MCF 10A (cell line): Measurements from ENCODE around the gene CHRNA10. TPM values are rescaled to one million over a fixed set of nuclear protein-coding genes. Genes with fewer than 3 reads are reported as not detected.
A peak's percentile ranks its signal among the peaks of the same experiment; 100 is the strongest.

Experiments used
- BruUV-seq: library from RNA; stranded (reverse); fragments of 400-500 nt; replicated peaks from 2 replicates; lab custom pipeline; 2021; lab: Mats Ljungman, UMichigan
- CTCF ChIA-PET: fragments of 300-600 bp; sonication (Branson Sonifier 250); formaldehyde crosslinking; extraction: SDS; loops from one replicate; lab custom pipeline; 2021; ENCODE audit warnings: antibody characterized with exemption, inconsistent platforms; lab: Yijun Ruan, JAX
- POLR2A ChIA-PET: fragments of 300-600, 350-650 bp; sonication (Branson Sonifier 250); formaldehyde crosslinking; extraction: SDS; loops from one replicate; lab custom pipeline; 2020; ENCODE audit warnings: antibody characterized with exemption, inconsistent platforms; lab: Yijun Ruan, JAX
- DNase-seq: peaks from one replicate; pipeline ENCODE4 v3.0.0-alpha.2; 2018; ENCODE audit not compliant: unreplicated experiment
- H3K27ac Mint-ChIP-seq: one replicate; pipeline ENCODE4 v1.8.0; 2022; ENCODE audit warnings: mild to moderate bottlenecking, low read depth, mixed read lengths; ENCODE audit not compliant: unreplicated experiment
- H3K27me3 Mint-ChIP-seq: one replicate; pipeline ENCODE4 v1.8.0; 2022; ENCODE audit warnings: mixed read lengths; ENCODE audit not compliant: insufficient read depth, unreplicated experiment
- H3K36me3 Mint-ChIP-seq: one replicate; pipeline ENCODE4 v1.8.0; 2022; ENCODE audit warnings: mild to moderate bottlenecking, moderate library complexity, mixed read lengths; ENCODE audit not compliant: insufficient read depth, unreplicated experiment
- H3K4me1 Mint-ChIP-seq: one replicate; pipeline ENCODE4 v1.8.0; 2022; ENCODE audit warnings: mixed read lengths; ENCODE audit not compliant: insufficient read depth, unreplicated experiment
- H3K4me3 Mint-ChIP-seq: one replicate; pipeline ENCODE4 v1.8.0; 2022; ENCODE audit warnings: mild to moderate bottlenecking, moderate library complexity, mixed read lengths; ENCODE audit not compliant: unreplicated experiment
- H3K9me3 Mint-ChIP-seq: one replicate; pipeline ENCODE4 v1.8.0; 2022; ENCODE audit warnings: mixed read lengths; ENCODE audit not compliant: unreplicated experiment
- intact Hi-C: fragments of 100-400 bp; cut with micrococcal nuclease; formaldehyde crosslinking; loops from 2 replicates; pipeline ENCODE4 v1.14.1; 2022
- total RNA-seq: library from RNA; stranded (reverse); gene quantifications from 2 replicates; pipeline ENCODE4 v1.2.3, GENCODE V29; 2022
- TF ChIP-seq, protein P1 (sequence below): fragments of 200-600 bp; IDR thresholded peaks from one replicate; pipeline ENCODE4 v1.8.0; 2022; ENCODE audit warnings: antibody characterized with exemption, mild to moderate bottlenecking; ENCODE audit not compliant: unreplicated experiment

Gene CHRNA10
- total RNA-seq, 1 experiment from 2014 or later, result 2.5 TPM

DNA sequence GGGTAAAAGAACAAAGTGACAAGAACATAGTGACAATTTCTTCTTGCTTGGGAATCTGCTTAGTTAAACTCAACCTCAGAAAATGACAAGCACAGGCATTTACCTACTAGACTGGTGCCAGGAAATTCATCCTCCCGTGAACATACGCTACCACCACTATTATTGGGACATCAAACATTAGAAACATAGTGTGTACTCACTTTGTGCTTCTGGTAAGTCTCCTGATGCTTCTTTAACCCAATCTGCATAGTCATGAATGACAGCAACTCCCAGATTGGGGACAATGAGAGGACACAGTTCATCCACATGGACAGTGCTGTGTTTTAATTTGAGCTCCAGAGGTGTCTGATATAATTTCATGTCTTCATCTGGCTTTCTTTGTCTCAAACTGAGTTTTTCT, 29.2 kb upstream of the CHRNA10 start:
- TF ChIP-seq, protein P1, sequence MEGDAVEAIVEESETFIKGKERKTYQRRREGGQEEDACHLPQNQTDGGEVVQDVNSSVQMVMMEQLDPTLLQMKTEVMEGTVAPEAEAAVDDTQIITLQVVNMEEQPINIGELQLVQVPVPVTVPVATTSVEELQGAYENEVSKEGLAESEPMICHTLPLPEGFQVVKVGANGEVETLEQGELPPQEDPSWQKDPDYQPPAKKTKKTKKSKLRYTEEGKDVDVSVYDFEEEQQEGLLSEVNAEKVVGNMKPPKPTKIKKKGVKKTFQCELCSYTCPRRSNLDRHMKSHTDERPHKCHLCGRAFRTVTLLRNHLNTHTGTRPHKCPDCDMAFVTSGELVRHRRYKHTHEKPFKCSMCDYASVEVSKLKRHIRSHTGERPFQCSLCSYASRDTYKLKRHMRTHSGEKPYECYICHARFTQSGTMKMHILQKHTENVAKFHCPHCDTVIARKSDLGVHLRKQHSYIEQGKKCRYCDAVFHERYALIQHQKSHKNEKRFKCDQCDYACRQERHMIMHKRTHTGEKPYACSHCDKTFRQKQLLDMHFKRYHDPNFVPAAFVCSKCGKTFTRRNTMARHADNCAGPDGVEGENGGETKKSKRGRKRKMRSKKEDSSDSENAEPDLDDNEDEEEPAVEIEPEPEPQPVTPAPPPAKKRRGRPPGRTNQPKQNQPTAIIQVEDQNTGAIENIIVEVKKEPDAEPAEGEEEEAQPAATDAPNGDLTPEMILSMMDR, result no peak
- DNase-seq, result no peak
- H3K27me3 Mint-ChIP-seq, result no peaks in the 10 kb centered on the region
- no peak overlapping the region for H3K27ac Mint-ChIP-seq
- H3K36me3 Mint-ChIP-seq, result peaks cover 100% of the 10 kb centered on the region
- no peaks in the 10 kb centered on the region for H3K9me3 Mint-ChIP-seq
- peaks cover 9% of the 10 kb centered on the region for H3K4me1 Mint-ChIP-seq
- intact Hi-C loops, result no loop called here
- no TSS peak for BruUV-seq
- POLR2A ChIA-PET, result no interaction called here
- CTCF ChIA-PET, result interaction anchor here (1.4 kb wide), 1 partner anchor 12 kb away, joined by 4 read pairs; no protein-coding TSS in a partner anchor
- H3K4me3 Mint-ChIP-seq, result no peak overlapping the region

DNA sequence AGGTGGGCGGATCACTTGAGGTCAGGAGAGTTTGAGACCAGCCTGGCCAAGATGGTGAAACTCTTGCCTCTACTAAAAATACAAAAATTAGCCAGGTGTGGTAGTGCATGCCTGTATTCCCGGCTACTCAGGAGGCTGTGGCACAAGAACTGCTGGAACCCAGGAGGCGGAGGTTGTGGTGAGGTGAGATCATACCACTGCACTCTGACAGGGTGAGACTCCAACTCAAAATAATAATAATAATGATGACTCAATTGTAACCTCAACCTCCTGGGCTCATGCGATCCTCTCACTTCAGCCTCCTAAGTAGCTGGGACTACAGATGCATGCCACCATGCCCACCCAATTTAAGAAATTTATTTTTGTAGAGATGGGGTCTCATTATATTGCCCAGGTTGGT, 15.6 kb upstream of the CHRNA10 start:
- POLR2A ChIA-PET, result no interaction called here
- TF ChIP-seq, protein P1, result no peak
- H3K4me3 Mint-ChIP-seq, result no peak overlapping the region
- DNase-seq, result no peak
- no peaks in the 10 kb centered on the region for H3K4me1 Mint-ChIP-seq
- H3K27me3 Mint-ChIP-seq, result no peaks in the 10 kb centered on the region
- BruUV-seq, result no TSS peak
- CTCF ChIA-PET, result no interaction called here
- no peaks in the 10 kb centered on the region for H3K9me3 Mint-ChIP-seq
- intact Hi-C loops, result no loop called here
- H3K36me3 Mint-ChIP-seq, result peaks cover 87% of the 10 kb centered on the region
- no peak overlapping the region for H3K27ac Mint-ChIP-seq

DNA sequence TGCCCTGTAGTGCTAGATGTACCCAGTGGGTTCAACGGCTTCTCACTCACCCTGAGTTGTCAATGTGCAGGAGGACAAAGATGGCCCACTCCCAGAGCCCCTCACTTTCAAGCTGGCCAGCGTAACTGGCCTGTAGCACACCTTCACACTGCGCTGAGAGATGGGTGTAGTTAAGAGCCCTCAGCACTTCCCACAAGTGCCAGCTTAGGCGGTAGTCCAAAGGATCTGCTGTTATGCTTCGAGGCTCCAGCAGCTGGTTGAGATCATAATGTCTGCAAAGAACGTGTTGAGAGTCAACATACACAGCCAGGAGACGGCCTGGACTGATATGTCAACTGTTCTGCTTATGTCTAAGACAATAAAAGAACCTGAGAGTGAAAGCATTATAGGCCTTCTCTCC, 14.7 kb upstream of the CHRNA10 start:
- no peak for DNase-seq
- no peaks in the 10 kb centered on the region for H3K27me3 Mint-ChIP-seq
- H3K27ac Mint-ChIP-seq, result peak overlapping the region; percentile 8
- ChIA-PET POLR2A (no interaction called here), CTCF (no interaction called here)
- no peak overlapping the region for H3K4me3 Mint-ChIP-seq
- intact Hi-C loops, result no loop called here
- H3K36me3 Mint-ChIP-seq, result peaks cover 94% of the 10 kb centered on the region
- no TSS peak for BruUV-seq
- no peaks in the 10 kb centered on the region for H3K4me1 Mint-ChIP-seq
- TF ChIP-seq, protein P1, result no peak
- no peaks in the 10 kb centered on the region for H3K9me3 Mint-ChIP-seq

DNA sequence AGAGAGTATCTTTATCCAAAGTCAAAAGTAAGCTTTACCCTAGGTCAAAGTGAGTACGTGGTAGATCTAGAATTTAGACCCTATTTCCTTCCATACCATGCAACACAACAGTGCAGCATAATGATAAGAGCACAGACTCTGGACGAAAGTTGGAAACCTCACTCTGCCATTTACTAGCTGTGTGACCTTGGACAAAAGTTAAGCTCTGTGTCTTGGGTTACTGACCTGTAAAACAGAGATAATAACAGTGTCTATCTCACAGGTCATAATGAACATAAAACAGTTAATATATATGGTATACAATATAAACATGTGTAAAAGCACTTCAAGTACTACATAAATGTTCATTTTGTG, 13.6 kb upstream of the CHRNA10 start:
- H3K27ac Mint-ChIP-seq, result no peak overlapping the region
- H3K36me3 Mint-ChIP-seq, result peaks cover 94% of the 10 kb centered on the region
- ChIA-PET CTCF (interaction anchor here (0.6 kb wide), 2 partner anchors 29 to 100 kb away, joined by 3 to 5 read pairs; no protein-coding TSS in a partner anchor), POLR2A (interaction anchor here (1.8 kb wide), 1 partner anchor 10 kb away, joined by 6 read pairs; no protein-coding TSS in a partner anchor)
- H3K4me3 Mint-ChIP-seq, result no peak overlapping the region
- intact Hi-C loops, result no loop called here
- no TSS peak for BruUV-seq
- no peak for DNase-seq
- TF ChIP-seq, protein P1, result no peak
- no peaks in the 10 kb centered on the region for H3K4me1 Mint-ChIP-seq
- no peaks in the 10 kb centered on the region for H3K9me3 Mint-ChIP-seq
- H3K27me3 Mint-ChIP-seq, result no peaks in the 10 kb centered on the region
